CD4-positive, alpha-beta memory T cell (primary cell): ENCODE measurements around the gene CEBPB. TPM values are rescaled to one million over a fixed set of nuclear protein-coding genes. Genes with fewer than 3 reads are reported as not detected.
"Not testable (repeated sequence)": the region's sequence is repeated elsewhere in the genome, so short reads cannot be mapped to it uniquely, and the experiment has no call there.

Experiments
- CTCF ChIA-PET: fragments of 350-600 bp; sonication (Branson Sonifier 250); formaldehyde crosslinking; loops from one replicate; lab custom pipeline; 2021; ENCODE audit warnings: inconsistent platforms; ENCODE audit not compliant: partially characterized antibody; lab: Charles Lee
- POLR2A ChIA-PET: fragments of 350-600 bp; sonication (Branson Sonifier 250); formaldehyde crosslinking; loops from one replicate; lab custom pipeline; 2021; ENCODE audit not compliant: partially characterized antibody; lab: Charles Lee
- DNase-seq, 5 donors: peaks; one replicate each; pipeline versions ENCODE4 v3.0.0 to v3.0.0-alpha.2; 2020 to 2022; ENCODE audit warnings: mixed read lengths in 1 of 5
- H3K27ac ChIP-seq: one replicate; pipeline ENCODE4 v1.7.0; 2013; ENCODE audit warnings: low read depth, low read length
- H3K27me3 ChIP-seq: 2 replicates; pipeline ENCODE4 v1.7.0; 2013; ENCODE audit warnings: mild to moderate bottlenecking, low read length, moderate library complexity; ENCODE audit not compliant: insufficient read depth
- H3K36me3 ChIP-seq: 2 replicates; pipeline ENCODE4 v1.7.0; 2013; ENCODE audit warnings: mild to moderate bottlenecking, low read length, moderate library complexity; ENCODE audit not compliant: insufficient read depth
- H3K4me1 ChIP-seq: 2 replicates; pipeline ENCODE4 v1.7.0; 2013; ENCODE audit warnings: mild to moderate bottlenecking, low read length, moderate library complexity; ENCODE audit not compliant: insufficient read depth
- H3K4me3 ChIP-seq, 2 donors: one replicate each; pipeline ENCODE4 v1.7.0; 2013; ENCODE audit warnings: low read length in 2 of 2, mild to moderate bottlenecking in 1 of 2
- H3K9me3 ChIP-seq, 2 donors: one replicate each; pipeline ENCODE4 v1.7.0; 2013; ENCODE audit warnings: low read length in 2 of 2, control low read depth in 1 of 2; ENCODE audit not compliant: control insufficient read depth in 1 of 2
- H3K27ac Mint-ChIP-seq, 7 donors: one replicate each; pipeline ENCODE4 v1.8.0; 2020 to 2021; ENCODE audit warnings: mixed read lengths in 7 of 7, mild to moderate bottlenecking in 6 of 7, inconsistent platforms in 3 of 7, moderate library complexity in 3 of 7
- H3K27me3 Mint-ChIP-seq, 2 donors: one replicate each; pipeline ENCODE4 v1.8.0; 2020 to 2021; ENCODE audit warnings: mixed read lengths in 2 of 2
- H3K36me3 Mint-ChIP-seq, 2 donors: one replicate each; pipeline ENCODE4 v1.8.0; 2020 to 2021; ENCODE audit warnings: mixed read lengths in 2 of 2, inconsistent platforms in 1 of 2, mild to moderate bottlenecking in 1 of 2
- H3K4me1 Mint-ChIP-seq, 4 donors: one replicate each; pipeline ENCODE4 v1.8.0; 2020 to 2021; ENCODE audit warnings: mixed read lengths in 4 of 4, mild to moderate bottlenecking in 1 of 4
- H3K4me3 Mint-ChIP-seq, 8 donors: one replicate each; pipeline ENCODE4 v1.8.0; 2020 to 2021; ENCODE audit warnings: mixed read lengths in 8 of 8, mild to moderate bottlenecking in 7 of 8, moderate library complexity in 6 of 8, inconsistent platforms in 3 of 8
- H3K9me3 Mint-ChIP-seq, 8 donors: one replicate each; pipeline ENCODE4 v1.8.0; 2020 to 2021; ENCODE audit warnings: mixed read lengths in 8 of 8, mild to moderate bottlenecking in 5 of 8, inconsistent platforms in 3 of 8, moderate library complexity in 1 of 8
- intact Hi-C: fragments of 100-400 bp; cut with micrococcal nuclease; formaldehyde crosslinking; loops from one replicate; pipeline ENCODE4 v1.15.1; 2023
- polyA plus RNA-seq, 2 donors: library from polyadenylated mRNA; unstranded; fragments of 300-500 nt; fragmentation: Illumina TruSeq; gene quantifications; one replicate each; pipeline ENCODE4 v1.2.3, GENCODE V29; 2021
- total RNA-seq, 2 experiments: library from RNA; stranded (reverse); gene quantifications; one replicate each; pipeline ENCODE4 v1.2.3, GENCODE V29; 2021

Gene CEBPB
- total and polyA plus RNA-seq, 4 experiments from 2014 or later: 12.8 to 34.3 (median 28.1) TPM

GRCh38 chr20:50153153-50153499, 37.5 kb upstream of the CEBPB start:
- Mint-ChIP-seq H3K27me3 (no peaks in the 10 kb centered on the region), H3K9me3 (no peaks in the 10 kb centered on the region), H3K4me1 (peaks cover 36 to 59% (median 47%) of the 10 kb centered on the region in 4 donors), H3K4me3 (peak overlapping the region; percentile 84 to 90 (median 89)), H3K27ac (peak overlapping the region; percentile 82 to 96 (median 92)), H3K36me3 (peaks cover 5 to 11% of the 10 kb centered on the region in 2 donors)
- no peaks in the 10 kb centered on the region for H3K9me3 ChIP-seq
- no peaks in the 10 kb centered on the region for H3K27me3 ChIP-seq
- peak overlapping the region; percentile 81 for H3K27ac ChIP-seq
- H3K36me3 ChIP-seq: peaks cover 10% of the 10 kb centered on the region
- H3K4me1 ChIP-seq: peaks cover 56% of the 10 kb centered on the region
- DNase-seq: no peak
- intact Hi-C loops: loop anchor here (1.0 kb wide), 1 partner anchor 16 kb away; no protein-coding TSS in a partner anchor
- ChIA-PET CTCF (interaction anchor here (0.7 to 7.6 kb wide), 11 partner anchors 10 to 174 kb away, joined by 3 to 70 read pairs (median 8); partner anchors contain the start of gene UBE2V1), POLR2A (interaction anchor here (0.6 to 3.7 kb wide), 18 partner anchors 11 to 778 kb away, joined by 3 to 76 read pairs (median 8); partner anchors contain the start of genes ADNP, CEBPB, PTPN1 and RNF114)
- peak overlapping the region; percentile 54 to 87 for H3K4me3 ChIP-seq

- POLR2A ChIA-PET: interaction anchor here (0.6 to 3.7 kb wide), 21 partner anchors 8 to 777 kb away, joined by 3 to 76 read pairs (median 5); partner anchors contain the start of genes ADNP, BCAS4, CEBPB and PTPN1
- intact Hi-C loops: loop anchor here (1.0 kb wide), 1 partner anchor 16 kb away; no protein-coding TSS in a partner anchor
- peak within 1 kb of the TSS; percentile 81 for H3K27ac ChIP-seq
- H3K27me3 Mint-ChIP-seq: no peaks in the 10 kb centered on the region
- H3K27ac Mint-ChIP-seq: peak within 1 kb of the TSS; percentile 93 to 96 (median 95)
- H3K4me3 Mint-ChIP-seq: peak within 1 kb of the TSS; percentile 87 to 94 (median 90)
- H3K9me3 Mint-ChIP-seq: no peaks in the 10 kb centered on the region
- peaks cover 5 to 9% of the 10 kb centered on the region in 2 donors for H3K36me3 Mint-ChIP-seq
- peak within 1 kb of the TSS; percentile 83 to 87 for H3K4me3 ChIP-seq
- no peaks in the 10 kb centered on the region for H3K9me3 ChIP-seq
- peaks cover 50% of the 10 kb centered on the region for H3K4me1 ChIP-seq
- CTCF ChIA-PET: interaction anchor here (0.9 to 7.6 kb wide), 13 partner anchors 9 to 596 kb away, joined by 3 to 70 read pairs (median 6); partner anchors contain the start of genes CEBPB and UBE2V1
- no peaks in the 10 kb centered on the region for H3K27me3 ChIP-seq
- DNase-seq: peak; percentile 77 to 86 (median 82)
- peaks cover 10% of the 10 kb centered on the region for H3K36me3 ChIP-seq
- H3K4me1 Mint-ChIP-seq: peaks cover 33 to 53% (median 42%) of the 10 kb centered on the region in 4 donors
These were observed 36.9 kb upstream of the CEBPB start, which contains the start of gene PEDS1 for GRCh38 chr20:50153500-50154377. PEDS1 (minus strand) TSS chr20:50153723; CDS start chr20:50153637, 86 bp downstream.

GRCh38 chr20:50161494-50161893, 29.1 kb upstream of the CEBPB start:
- H3K4me1 ChIP-seq, H3K9me3 Mint-ChIP-seq, H3K27me3 Mint-ChIP-seq, DNase-seq, H3K27me3 ChIP-seq, H3K4me3 Mint-ChIP-seq, H3K36me3 ChIP-seq, H3K27ac ChIP-seq, intact Hi-C loops, H3K4me3 ChIP-seq, H3K36me3 Mint-ChIP-seq, H3K9me3 ChIP-seq: not testable (repeated sequence)
- ChIA-PET CTCF (interaction anchor here (1.8 to 2.0 kb wide), 2 partner anchors 8 to 41 kb away, joined by 7 to 9 read pairs; no protein-coding TSS in a partner anchor), POLR2A (interaction anchor here (0.7 kb wide), 1 partner anchor 15 kb away, joined by 3 read pairs; no protein-coding TSS in a partner anchor)
- H3K4me1 Mint-ChIP-seq: peaks cover 2 to 11% (median 8%) of the 10 kb centered on the region in 4 donors
- peak overlapping the region in 1 of 7 donors; percentile 50 for H3K27ac Mint-ChIP-seq

- intact Hi-C loops: no loop called here
- no peaks in the 10 kb centered on the region for H3K36me3 Mint-ChIP-seq
- peak overlapping the region in 2 of 7 donors; percentile 52 to 53 for H3K27ac Mint-ChIP-seq
- H3K4me1 ChIP-seq: peaks cover 9% of the 10 kb centered on the region
- H3K36me3 ChIP-seq: no peaks in the 10 kb centered on the region
- DNase-seq: no peak
- no peak overlapping the region for H3K4me3 ChIP-seq
- no peak overlapping the region for H3K4me3 Mint-ChIP-seq
- H3K4me1 Mint-ChIP-seq: peaks cover 2 to 11% (median 8%) of the 10 kb centered on the region in 4 donors
- no peaks in the 10 kb centered on the region for H3K27me3 Mint-ChIP-seq
- H3K9me3 ChIP-seq: no peaks in the 10 kb centered on the region
- ChIA-PET CTCF (interaction anchor here (0.9 to 1.8 kb wide), 3 partner anchors 10 to 43 kb away, joined by 5 to 6 read pairs (median 5); partner anchors contain the start of gene PEDS1), POLR2A (no interaction called here)
- no peaks in the 10 kb centered on the region for H3K9me3 Mint-ChIP-seq
- H3K27ac ChIP-seq: no peak overlapping the region
- no peaks in the 10 kb centered on the region for H3K27me3 ChIP-seq
These were observed 26.9 kb upstream of the CEBPB start for GRCh38 chr20:50163570-50164317.

GRCh38 chr20:50165684-50166554, 24.7 kb upstream of the CEBPB start:
- H3K4me1 ChIP-seq: peaks cover 9% of the 10 kb centered on the region
- peak; percentile 28 to 90 (median 34) for DNase-seq
- ChIA-PET POLR2A (interaction anchor here (1.0 to 1.7 kb wide), 5 partner anchors 12 to 53 kb away, joined by 3 to 15 read pairs (median 5); partner anchors contain the start of genes PEDS1 and UBE2V1), CTCF (interaction anchor here (1.0 to 7.7 kb wide), 6 partner anchors 11 to 298 kb away, joined by 3 to 338 read pairs (median 4); no protein-coding TSS in a partner anchor)
- Mint-ChIP-seq H3K36me3 (no peaks in the 10 kb centered on the region), H3K27ac (peak overlapping the region in 5 of 7 donors; percentile 41 to 82 (median 70)), H3K4me1 (peaks cover 6 to 13% (median 10%) of the 10 kb centered on the region in 4 donors), H3K27me3 (peaks cover 2 to 4% of the 10 kb centered on the region in 2 donors), H3K4me3 (peak overlapping the region; percentile 35 to 72 (median 64)), H3K9me3 (peaks cover 0 to 2% (median 0%) of the 10 kb centered on the region in 8 donors)
- intact Hi-C loops: loop anchor here (5.0 kb wide), 1 partner anchor 94 kb away; no protein-coding TSS in a partner anchor
- no peak overlapping the region for H3K4me3 ChIP-seq
- H3K27ac ChIP-seq: no peak overlapping the region
- no peaks in the 10 kb centered on the region for H3K9me3 ChIP-seq
- H3K36me3 ChIP-seq: no peaks in the 10 kb centered on the region
- no peaks in the 10 kb centered on the region for H3K27me3 ChIP-seq
